OCI-LY3 (cell line): ENCODE measurements around the gene PAGR1.

ENCODE experiments used
- H2AFZ ChIP-seq: fragments of 200-600, 300-600 bp; shearing (Covaris generic); 2 replicates; pipeline ENCODE4 v1.6.0; 2014; ENCODE audit warnings: antibody characterized with exemption, low read depth, low read length
- H3K27ac ChIP-seq: fragments of 200-600, 300-600 bp; sonication (generic); 2 replicates; pipeline ENCODE4 v1.5.1; 2014; ENCODE audit warnings: mild to moderate bottlenecking, low read length, moderate library complexity, mixed read lengths
- H3K27me3 ChIP-seq: fragments of 200-600, 300-600 bp; sonication (generic); 2 replicates; pipeline ENCODE4 v1.6.1; 2014; ENCODE audit warnings: low read depth, low read length, mixed read lengths
- H3K36me3 ChIP-seq: fragments of 200-600, 300-600 bp; sonication (generic); replicated peaks from 2 replicates; pipeline ENCODE3; 2014; ENCODE audit warnings: low read depth, low read length, mixed read lengths
- H3K4me1 ChIP-seq: fragments of 300-600, 200-600 bp; sonication (generic); 2 replicates; pipeline ENCODE4 v1.6.1; 2014; ENCODE audit warnings: low read length, mixed read lengths
- H3K4me2 ChIP-seq: fragments of 200-600, 300-600 bp; sonication (generic); 2 replicates; pipeline ENCODE4 v1.6.1; 2014; ENCODE audit warnings: low read length, mixed read lengths
- H3K4me3 ChIP-seq: fragments of 300-600, 200-600 bp; sonication (generic); 2 replicates; pipeline ENCODE4 v1.5.1; 2014; ENCODE audit warnings: antibody characterized with exemption, mild to moderate bottlenecking, low read length, moderate library complexity
- H3K79me2 ChIP-seq: fragments of 300-600, 200-600 bp; shearing (Covaris generic); 2 replicates; pipeline ENCODE4 v1.6.1; 2014; ENCODE audit warnings: mild to moderate bottlenecking, low read length, mixed read lengths
- H3K9ac ChIP-seq: fragments of 300-600, 200-600 bp; shearing (Covaris generic); 2 replicates; pipeline ENCODE4 v1.6.0; 2014; ENCODE audit warnings: mild to moderate bottlenecking, low read length, moderate library complexity
- H3K9me3 ChIP-seq: fragments of 200-600, 300-600 bp; shearing (Covaris generic); 2 replicates; pipeline ENCODE4 v1.6.1; 2014; ENCODE audit warnings: low read length, mixed read lengths; ENCODE audit not compliant: insufficient read depth
- H4K20me1 ChIP-seq: fragments of 200-600, 300-600 bp; sonication (generic); 2 replicates; pipeline ENCODE4 v1.6.1; 2016; ENCODE audit warnings: low read length, mixed read lengths; ENCODE audit not compliant: insufficient read depth
- EZH2phosphoT487 ChIP-seq: fragments of 200-600 bp; shearing (Covaris generic); IDR thresholded peaks from 2 replicates; pipeline ENCODE4 v1.6.1; 2018; ENCODE audit warnings: antibody characterized with exemption, mixed run types, low read depth
- TF ChIP-seq, protein P1 (sequence below): fragments of 200-600, 300-600 bp; sonication (generic); IDR thresholded peaks from 2 replicates; pipeline ENCODE4 v1.5.1; 2014; ENCODE audit warnings: antibody characterized with exemption, low read length, low read depth

PAGR1 gene

DNA sequence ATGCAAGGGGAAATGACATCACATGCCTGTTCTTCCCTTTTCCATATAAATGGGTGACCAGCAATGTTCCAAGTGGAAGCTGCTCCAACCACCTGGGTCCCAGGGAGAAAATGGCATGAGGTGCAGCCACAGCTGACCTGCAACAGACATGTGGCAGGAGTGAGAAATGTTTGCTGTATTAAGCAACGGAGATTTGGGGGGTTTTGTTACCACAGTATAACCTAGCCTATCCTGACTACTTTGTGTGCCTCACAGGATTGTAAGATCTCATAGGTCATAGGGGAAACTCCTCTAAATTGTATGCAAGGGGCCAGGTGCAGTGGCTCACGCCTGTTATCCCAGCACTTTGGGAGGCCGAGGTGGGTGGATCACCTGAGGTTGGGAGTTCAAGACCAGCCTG lies 35.0 kb downstream of the PAGR1 start:
- no peak overlapping the region for H3K4me2 ChIP-seq
- H3K9me3 ChIP-seq = no peaks in the 10 kb centered on the region
- no peak overlapping the region for H3K4me3 ChIP-seq
- H3K36me3 ChIP-seq = no peaks in the 10 kb centered on the region
- no peak overlapping the region for H3K9ac ChIP-seq
- no peak overlapping the region for H2AFZ ChIP-seq
- no peaks in the 10 kb centered on the region for H3K79me2 ChIP-seq
- H3K27ac ChIP-seq = no peak overlapping the region
- H4K20me1 ChIP-seq = no peaks in the 10 kb centered on the region
- H3K4me1 ChIP-seq = no peaks in the 10 kb centered on the region
- TF ChIP-seq, protein P1, sequence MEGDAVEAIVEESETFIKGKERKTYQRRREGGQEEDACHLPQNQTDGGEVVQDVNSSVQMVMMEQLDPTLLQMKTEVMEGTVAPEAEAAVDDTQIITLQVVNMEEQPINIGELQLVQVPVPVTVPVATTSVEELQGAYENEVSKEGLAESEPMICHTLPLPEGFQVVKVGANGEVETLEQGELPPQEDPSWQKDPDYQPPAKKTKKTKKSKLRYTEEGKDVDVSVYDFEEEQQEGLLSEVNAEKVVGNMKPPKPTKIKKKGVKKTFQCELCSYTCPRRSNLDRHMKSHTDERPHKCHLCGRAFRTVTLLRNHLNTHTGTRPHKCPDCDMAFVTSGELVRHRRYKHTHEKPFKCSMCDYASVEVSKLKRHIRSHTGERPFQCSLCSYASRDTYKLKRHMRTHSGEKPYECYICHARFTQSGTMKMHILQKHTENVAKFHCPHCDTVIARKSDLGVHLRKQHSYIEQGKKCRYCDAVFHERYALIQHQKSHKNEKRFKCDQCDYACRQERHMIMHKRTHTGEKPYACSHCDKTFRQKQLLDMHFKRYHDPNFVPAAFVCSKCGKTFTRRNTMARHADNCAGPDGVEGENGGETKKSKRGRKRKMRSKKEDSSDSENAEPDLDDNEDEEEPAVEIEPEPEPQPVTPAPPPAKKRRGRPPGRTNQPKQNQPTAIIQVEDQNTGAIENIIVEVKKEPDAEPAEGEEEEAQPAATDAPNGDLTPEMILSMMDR = no peak
- no peak for TF ChIP-seq EZH2phosphoT487
- H3K27me3 ChIP-seq = no peaks in the 10 kb centered on the region

GRCh38 chr16:29852654-29853053 lies 36.7 kb downstream of the PAGR1 start:
- Histone ChIP-seq H3K4me1 (no peaks in the 10 kb centered on the region), H3K4me2 (no peak overlapping the region), H3K4me3 (no peak overlapping the region), H2AFZ (no peak overlapping the region), H4K20me1 (no peaks in the 10 kb centered on the region), H3K9me3 (no peaks in the 10 kb centered on the region), H3K27ac (no peak overlapping the region), H3K9ac (no peak overlapping the region), H3K27me3 (no peaks in the 10 kb centered on the region), H3K36me3 (no peaks in the 10 kb centered on the region), H3K79me2 (no peaks in the 10 kb centered on the region)
- TF ChIP-seq, protein P1 = no peak
- TF ChIP-seq EZH2phosphoT487 = no peak

DNA sequence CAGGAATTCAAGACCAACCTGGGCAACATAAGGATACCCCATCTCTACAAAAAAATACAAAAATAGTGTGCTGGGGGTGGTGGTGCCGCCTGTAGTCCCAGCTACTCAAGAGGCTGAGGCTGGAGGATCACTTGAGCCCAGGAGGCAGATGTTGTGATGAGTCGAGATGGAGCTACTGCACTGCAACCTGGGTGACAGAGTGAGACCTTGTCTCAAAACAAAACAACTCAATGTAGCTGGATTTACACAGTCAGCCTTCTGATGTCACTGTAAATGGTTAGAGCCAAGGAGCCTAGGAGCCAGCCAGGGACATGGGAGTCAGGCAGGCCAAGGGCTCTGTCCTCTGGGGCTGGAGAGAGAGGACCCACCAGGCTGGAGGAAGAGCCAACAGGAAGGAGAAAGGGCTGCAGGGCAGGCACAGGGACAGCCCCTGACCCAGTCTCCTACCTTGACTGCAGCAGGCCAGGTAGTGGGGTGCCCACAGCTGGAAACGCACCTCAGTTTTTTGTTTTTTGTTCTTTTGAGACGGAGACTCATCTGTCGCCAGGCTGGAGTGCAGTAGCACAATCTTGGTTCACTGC lies 38.7 kb downstream of the PAGR1 start:
- no peaks in the 10 kb centered on the region for H3K9me3 ChIP-seq
- no peaks in the 10 kb centered on the region for H4K20me1 ChIP-seq
- H3K79me2 ChIP-seq = no peaks in the 10 kb centered on the region
- H3K4me2 ChIP-seq = no peak overlapping the region
- H3K27ac ChIP-seq = no peak overlapping the region
- no peak overlapping the region for H3K4me3 ChIP-seq
- H3K9ac ChIP-seq = no peak overlapping the region
- TF ChIP-seq, protein P1 = no peak
- no peak for TF ChIP-seq EZH2phosphoT487
- H2AFZ ChIP-seq = no peak overlapping the region
- H3K36me3 ChIP-seq = peaks cover 3% of the 10 kb centered on the region
- H3K27me3 ChIP-seq = no peaks in the 10 kb centered on the region
- H3K4me1 ChIP-seq = no peaks in the 10 kb centered on the region

GRCh38 chr16:29857133-29857760 lies 41.3 kb downstream of the PAGR1 start:
- Histone ChIP-seq H3K9me3 (no peaks in the 10 kb centered on the region), H3K4me2 (no peak overlapping the region), H3K4me3 (no peak overlapping the region), H4K20me1 (no peaks in the 10 kb centered on the region), H3K27me3 (no peaks in the 10 kb centered on the region), H3K9ac (no peak overlapping the region), H2AFZ (no peak overlapping the region), H3K79me2 (peaks cover 5% of the 10 kb centered on the region), H3K27ac (no peak overlapping the region), H3K4me1 (peaks cover 4% of the 10 kb centered on the region), H3K36me3 (peaks cover 3% of the 10 kb centered on the region)
- TF ChIP-seq, protein P1 = no peak
- no peak for TF ChIP-seq EZH2phosphoT487
